H4 (cell line): ENCODE data around the gene NRARP. TPM values are rescaled to one million over a fixed set of nuclear protein-coding genes. Genes with fewer than 3 reads are reported as not detected.
"Not testable (repeated sequence)": the region's sequence is repeated elsewhere in the genome, so short reads cannot be mapped to it uniquely, and the experiment has no call there.

Experiments used
- DNase-seq: peaks from one replicate; pipeline ENCODE4 v3.0.0-alpha.2; 2015; ENCODE audit warnings: low spot score
- total RNA-seq: library from RNA; depleted of rRNA; stranded (reverse); fragments of >200 nt; shearing (Covaris generic); gene quantifications from 2 replicates; pipeline ENCODE4 v1.2.3, GENCODE V29; 2014; rRNA removed

The NRARP gene, protein sequence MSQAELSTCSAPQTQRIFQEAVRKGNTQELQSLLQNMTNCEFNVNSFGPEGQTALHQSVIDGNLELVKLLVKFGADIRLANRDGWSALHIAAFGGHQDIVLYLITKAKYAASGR
- total RNA-seq, result 0.37 TPM in 1 of 2 replicates, not detected in the other

GRCh38 chr9:137302118-137302448, at the start of gene NRARP:
Gene NRARP (minus strand): TSS chr9:137302271. CDS start chr9:137301928, 343 bp downstream.
- DNase-seq, result peak; percentile 47

- no peak for DNase-seq
These were observed 48.9 kb upstream of the NRARP start for GRCh38 chr9:137350696-137351584.

DNA sequence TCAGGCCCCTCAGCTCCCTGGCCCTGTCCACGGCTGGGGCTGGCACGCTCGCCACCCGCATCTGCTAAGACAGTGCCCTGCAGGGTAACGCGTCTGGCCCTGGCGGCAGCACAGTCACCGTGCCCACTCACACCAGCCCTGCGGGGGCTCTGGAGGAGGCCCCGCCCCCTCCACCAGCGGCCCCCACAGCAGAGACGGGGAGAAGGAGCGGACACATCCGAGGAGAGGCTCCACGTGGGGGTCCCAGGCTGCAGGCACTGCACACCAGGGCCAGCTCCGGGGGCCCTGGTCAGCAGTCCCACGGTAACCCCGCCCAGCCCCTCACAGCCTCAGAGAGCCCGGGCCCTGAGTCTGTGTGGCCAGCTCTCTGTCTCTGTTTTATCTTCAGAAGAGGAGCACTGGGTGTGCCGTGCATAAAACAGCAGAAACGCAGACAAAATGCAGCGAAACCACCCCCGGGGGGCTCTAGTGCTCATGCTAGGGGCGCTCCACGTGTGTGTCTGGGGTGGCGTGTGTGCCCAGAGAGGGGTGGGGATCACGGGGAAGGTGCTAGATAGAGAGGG, 47.5 kb upstream of the NRARP start:
- DNase-seq, result no peak

DNA sequence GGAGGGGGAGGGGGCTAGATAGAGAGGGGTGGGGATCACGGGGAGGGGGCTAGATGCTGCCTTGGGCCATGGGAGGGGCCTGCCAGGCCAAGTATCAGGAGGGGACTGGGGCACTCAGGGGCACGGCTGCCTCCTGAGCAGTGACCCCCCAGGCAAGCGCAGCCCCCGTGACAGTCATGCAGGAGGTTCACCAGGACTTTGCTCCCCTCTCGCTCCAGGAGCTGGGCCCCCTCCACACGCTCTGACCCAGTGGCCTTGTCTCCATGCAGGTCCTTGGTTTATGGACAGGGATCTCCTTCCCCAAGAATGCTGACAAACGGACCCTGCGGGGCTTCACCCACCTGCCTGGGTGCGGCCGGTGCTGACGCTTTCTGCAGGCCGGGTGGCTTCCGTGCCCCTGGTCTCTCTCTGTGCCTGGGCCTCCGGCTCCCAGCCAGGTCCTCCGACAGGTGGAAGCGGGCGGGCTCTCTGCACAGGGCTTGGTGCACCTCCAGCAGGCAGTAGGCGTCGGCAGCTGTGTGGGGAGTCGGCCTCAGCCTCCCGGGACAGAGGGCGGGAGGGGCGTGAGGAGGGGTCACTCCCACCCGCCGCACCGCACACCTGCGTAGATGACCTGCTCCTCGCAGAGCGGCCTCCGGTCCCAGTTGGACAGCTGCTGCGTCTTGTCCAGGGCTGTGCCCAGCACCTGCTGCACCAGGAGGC, 46.8 kb upstream of the NRARP start:
- DNase-seq, result no peak

DNA sequence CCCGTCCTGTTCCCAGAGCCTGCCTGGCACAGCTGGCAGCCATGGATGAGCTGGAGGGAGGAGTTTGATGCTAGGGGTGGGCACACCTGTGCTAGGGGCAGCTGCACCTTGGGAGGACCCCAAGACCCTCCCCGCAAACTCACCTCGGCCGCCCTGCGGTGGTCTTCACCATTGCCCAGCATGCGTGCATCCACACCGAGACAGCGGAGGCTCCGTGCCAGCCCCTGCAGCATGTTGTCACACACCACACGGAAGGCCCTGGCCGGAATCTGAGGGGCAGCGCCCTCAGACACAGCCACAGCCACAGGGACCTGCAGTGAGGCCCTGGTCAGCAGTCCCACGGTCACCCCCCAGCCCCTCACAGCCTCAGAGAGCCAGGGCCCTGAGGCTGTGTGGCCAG, 45.9 kb upstream of the NRARP start:
- no peak for DNase-seq

DNA sequence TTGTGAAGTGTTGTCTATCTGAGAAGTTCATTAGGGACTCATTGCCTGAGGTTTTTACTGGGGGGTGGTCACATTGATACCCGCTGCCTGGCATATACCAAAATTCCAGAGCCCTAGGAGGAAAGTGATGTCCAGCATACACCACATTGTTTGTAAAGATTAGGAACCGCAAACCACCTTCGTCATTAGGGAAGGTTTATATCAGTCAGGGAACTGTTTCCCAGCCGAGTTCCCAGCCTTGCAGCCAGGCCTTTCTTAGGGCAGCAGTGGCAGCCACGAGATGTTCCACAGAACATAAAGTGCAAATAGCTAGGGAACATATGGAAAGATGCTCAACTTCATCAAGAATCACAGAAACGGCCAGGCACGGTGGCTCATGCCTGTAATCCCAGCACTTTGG, 40.4 kb upstream of the NRARP start:
- DNase-seq, result no peak

DNA sequence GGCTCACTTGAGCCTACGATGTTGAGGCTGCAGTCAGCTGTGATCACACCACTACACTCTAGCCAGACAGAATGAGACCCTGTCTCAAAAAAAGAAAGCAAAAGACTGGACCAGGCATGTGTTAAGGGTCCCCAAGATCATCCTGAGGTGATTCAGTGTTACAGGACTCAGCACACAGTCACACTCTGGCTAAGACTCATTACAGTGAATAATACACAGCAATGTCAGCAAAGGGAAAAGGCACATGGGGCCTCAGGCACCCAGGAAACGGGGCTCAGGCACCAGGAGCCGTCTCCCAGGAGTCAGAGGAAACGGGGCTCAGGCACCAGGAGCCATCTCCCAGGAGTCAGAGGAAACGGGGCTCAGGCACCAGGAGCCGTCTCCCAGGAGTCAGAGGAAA, 39.2 kb upstream of the NRARP start:
- DNase-seq, result no peak

DNA sequence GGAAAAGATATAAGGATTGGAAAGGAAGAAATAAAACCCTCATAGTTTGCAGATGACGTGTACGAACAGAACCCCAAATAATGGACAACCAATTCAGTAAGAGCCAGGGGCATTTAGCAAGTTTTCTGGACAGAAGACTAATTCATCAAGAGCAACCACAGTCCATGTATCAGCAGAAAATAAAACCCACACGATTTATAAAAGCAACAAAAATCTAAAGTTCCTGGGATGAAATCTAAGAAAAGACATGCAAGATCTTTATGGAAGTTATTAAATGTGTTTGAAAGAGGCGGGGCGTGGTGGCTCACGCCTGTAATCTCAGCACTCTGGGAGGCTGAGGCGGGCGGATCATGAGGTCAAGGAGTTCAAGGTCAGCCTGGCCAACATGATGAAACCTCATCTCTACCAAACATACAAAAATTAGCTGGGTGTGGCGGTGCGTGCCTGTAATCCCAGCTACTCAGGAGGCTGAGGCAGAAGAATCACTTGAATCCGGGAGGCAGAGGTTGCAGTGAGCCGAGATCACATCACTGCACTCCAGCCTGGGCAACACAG, 37.9 kb upstream of the NRARP start:
- not testable (repeated sequence) for DNase-seq

- DNase-seq, result no peak
These were observed 37.2 kb upstream of the NRARP start for GRCh38 chr9:137339045-137339907.

GRCh38 chr9:137336735-137337134, 34.7 kb upstream of the NRARP start:
- DNase-seq, result no peak

- DNase-seq, result no peak
These were observed 31.1 kb upstream of the NRARP start for GRCh38 chr9:137333016-137333671.

- DNase-seq, result no peak
These were observed 29.9 kb upstream of the NRARP start for GRCh38 chr9:137331929-137332328.

DNA sequence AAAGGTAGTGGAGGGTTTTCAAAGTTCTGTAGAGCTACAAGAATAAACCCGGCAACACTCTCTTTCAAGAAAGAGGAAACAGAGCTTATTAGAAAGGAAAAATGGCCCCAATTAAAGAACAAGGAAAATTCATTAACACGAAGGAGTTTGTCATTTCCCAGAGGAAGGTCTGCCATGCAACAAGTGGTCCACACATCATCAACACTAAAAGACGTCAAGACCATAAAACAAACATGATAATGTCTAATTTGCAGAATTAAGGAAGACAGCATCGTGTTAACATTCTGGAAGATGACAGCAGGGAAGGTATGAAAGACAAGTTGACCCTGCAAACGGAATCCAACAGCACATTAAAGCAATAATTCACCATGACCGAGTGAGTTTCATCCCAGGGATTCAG, 28.6 kb upstream of the NRARP start:
- no peak for DNase-seq

GRCh38 chr9:137329590-137329989, 27.5 kb upstream of the NRARP start:
- not testable (repeated sequence) for DNase-seq

DNA sequence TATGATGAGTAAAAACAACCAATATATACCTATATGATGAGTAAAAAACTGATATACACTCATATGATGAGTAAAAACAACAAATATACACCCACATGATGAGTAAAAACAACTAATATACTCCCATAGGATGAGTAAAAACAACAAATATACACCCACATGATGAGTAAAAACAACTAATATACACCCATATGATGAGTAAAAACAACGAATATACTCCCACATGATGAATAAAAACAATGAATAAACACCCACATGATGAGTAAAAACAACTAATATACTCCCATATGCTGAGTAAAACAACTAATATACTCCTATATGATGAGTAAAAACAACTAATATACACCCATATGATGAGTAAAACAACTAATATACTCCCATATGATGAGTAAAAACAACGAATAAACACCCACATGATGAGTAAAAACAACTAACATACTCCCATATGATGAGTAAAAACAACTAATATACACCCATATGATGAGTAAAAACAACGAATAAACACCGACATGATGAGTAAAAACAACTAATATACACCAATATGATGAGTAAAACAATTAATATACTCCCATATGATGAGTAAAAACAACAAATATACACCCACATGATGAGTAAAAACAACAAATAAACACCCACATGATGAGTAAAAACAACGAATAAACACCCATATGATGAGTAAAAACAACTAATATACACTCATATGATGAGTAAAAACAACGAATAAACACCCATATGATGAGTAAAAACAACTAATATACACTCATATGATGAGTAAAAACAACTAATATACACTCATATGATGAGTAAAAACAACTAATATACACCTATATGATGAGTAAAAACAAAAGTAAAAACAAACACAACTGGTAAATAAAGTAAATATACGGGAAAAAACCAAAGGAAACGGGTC, 25.8 kb upstream of the NRARP start:
- DNase-seq, result not testable (repeated sequence)

GRCh38 chr9:137326445-137327065, 24.5 kb upstream of the NRARP start:
- DNase-seq, result no peak

DNA sequence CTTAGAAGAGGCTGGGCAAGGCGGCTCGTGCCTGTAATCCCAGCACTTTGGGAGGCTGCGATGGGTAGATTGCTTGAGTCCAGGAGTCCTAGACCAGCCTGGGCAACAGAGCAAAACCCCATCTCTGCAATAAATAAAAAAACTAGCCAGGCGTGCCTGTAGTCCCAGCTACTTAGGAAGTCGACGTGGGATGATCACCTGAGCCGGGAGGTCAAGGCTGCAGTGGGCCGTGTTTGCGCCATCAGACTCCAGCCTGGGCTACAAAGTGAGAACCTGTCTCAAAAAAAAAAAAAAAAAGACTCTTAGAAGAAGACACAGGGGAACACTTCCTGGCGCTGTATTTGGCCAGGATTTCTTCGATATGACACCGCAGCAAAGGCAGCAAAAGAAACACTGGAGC, 23.7 kb upstream of the NRARP start:
- no peak for DNase-seq

DNA sequence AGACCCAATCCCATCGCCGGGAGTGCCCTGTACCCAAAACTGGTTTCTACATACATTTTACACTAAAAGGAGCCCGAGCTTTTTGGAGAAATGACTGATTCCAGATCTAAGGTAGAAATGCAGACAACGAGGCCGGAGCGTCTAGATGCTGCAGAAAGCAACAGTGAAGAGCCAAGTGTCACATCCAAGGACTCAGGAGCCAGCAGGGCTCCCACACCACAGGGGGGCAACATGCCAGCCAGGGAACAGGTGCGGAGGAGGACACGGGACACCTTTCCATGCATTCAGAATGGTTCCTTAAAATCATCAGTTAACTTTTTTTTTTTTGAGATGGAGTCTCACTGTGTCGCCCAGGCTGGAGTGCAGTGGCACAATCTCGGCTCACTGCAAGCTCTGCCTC, 23.1 kb upstream of the NRARP start:
- no peak for DNase-seq
